Activated T-helper 2 cell treated with anti-CD3 and anti-CD28 coated beads, Interferon-gamma antibody, Interleukin-2, Interleukin-4, amounts not matched to agents 10 μg/mL and 5 μg/mL and 100 μg/mL, durations not matched to agents 14 hours and 24 hours and 36 hours (primary cell): ENCODE measurements around the gene DDX41. TPM values are rescaled to one million over a fixed set of nuclear protein-coding genes. Genes with fewer than 3 reads are reported as not detected.

Experiments used
- DNase-seq: peaks from one replicate; pipeline ENCODE4 v3.0.0; 2021; ENCODE audit warnings: low spot score
- H3K27ac Mint-ChIP-seq: one replicate; pipeline ENCODE4 v1.8.0; 2021; ENCODE audit warnings: mixed read lengths
- H3K27me3 Mint-ChIP-seq: one replicate; pipeline ENCODE4 v1.8.0; 2021; ENCODE audit warnings: low read depth, mixed read lengths
- H3K36me3 Mint-ChIP-seq: one replicate; pipeline ENCODE4 v1.8.0; 2021; ENCODE audit warnings: low read depth, mixed read lengths
- H3K4me1 Mint-ChIP-seq: one replicate; pipeline ENCODE4 v1.8.0; 2021; ENCODE audit warnings: low read depth, mixed read lengths
- H3K4me3 Mint-ChIP-seq: one replicate; pipeline ENCODE4 v1.8.0; 2021; ENCODE audit warnings: low read depth, mild to moderate bottlenecking, moderate library complexity, mixed read lengths
- H3K9me3 Mint-ChIP-seq: one replicate; pipeline ENCODE4 v1.8.0; 2021; ENCODE audit warnings: mixed read lengths
- intact Hi-C: fragments of 100-400 bp; cut with micrococcal nuclease; formaldehyde crosslinking; loops from one replicate; pipeline ENCODE4 v1.15.1; 2023
- total RNA-seq: library from RNA; stranded (reverse); gene quantifications from 2 replicates; pipeline ENCODE4 v1.2.3, GENCODE V29; 2022

DDX41 gene
- total RNA-seq, 1 donor from 2014 or later, result 144 TPM

- intact Hi-C loops, result no loop called here
- peaks cover 7% of the 10 kb centered on the region for H3K27me3 Mint-ChIP-seq
- H3K4me1 Mint-ChIP-seq, result peaks cover 40% of the 10 kb centered on the region
- DNase-seq, result no peak
- peaks cover under 1% of the 10 kb centered on the region for H3K36me3 Mint-ChIP-seq
- no peak overlapping the region for H3K27ac Mint-ChIP-seq
- H3K9me3 Mint-ChIP-seq, result no peaks in the 10 kb centered on the region
- no peak overlapping the region for H3K4me3 Mint-ChIP-seq
Measured at GRCh38 chr5:177477701-177478477, 38.9 kb downstream of the DDX41 start.

- H3K36me3 Mint-ChIP-seq, result no peaks in the 10 kb centered on the region
- H3K4me3 Mint-ChIP-seq, result peak overlapping the region; percentile 47
- H3K27me3 Mint-ChIP-seq, result peaks cover 7% of the 10 kb centered on the region
- H3K4me1 Mint-ChIP-seq, result peaks cover 40% of the 10 kb centered on the region
- intact Hi-C loops, result no loop called here
- peak overlapping the region; percentile 77 for H3K27ac Mint-ChIP-seq
- no peaks in the 10 kb centered on the region for H3K9me3 Mint-ChIP-seq
- DNase-seq, result no peak
Measured at GRCh38 chr5:177476531-177477233, 40.1 kb downstream of the DDX41 start.

- Mint-ChIP-seq H3K9me3 (no peaks in the 10 kb centered on the region), H3K27ac (peak overlapping the region; percentile 77), H3K27me3 (peaks cover 7% of the 10 kb centered on the region), H3K36me3 (no peaks in the 10 kb centered on the region), H3K4me1 (peaks cover 42% of the 10 kb centered on the region), H3K4me3 (peak overlapping the region; percentile 47)
- intact Hi-C loops, result no loop called here
- no peak for DNase-seq
Measured at GRCh38 chr5:177475563-177476427, 41.0 kb downstream of the DDX41 start.

- Mint-ChIP-seq H3K27me3 (peaks cover 7% of the 10 kb centered on the region), H3K4me3 (peak overlapping the region; percentile 86), H3K9me3 (no peaks in the 10 kb centered on the region), H3K27ac (no peak overlapping the region), H3K4me1 (peaks cover 41% of the 10 kb centered on the region), H3K36me3 (no peaks in the 10 kb centered on the region)
- intact Hi-C loops, result no loop called here
- DNase-seq, result no peak
Measured at GRCh38 chr5:177474846-177475562, 41.8 kb downstream of the DDX41 start.

- no peak for DNase-seq
- intact Hi-C loops, result no loop called here
- peaks cover 7% of the 10 kb centered on the region for H3K27me3 Mint-ChIP-seq
- H3K4me3 Mint-ChIP-seq, result peak overlapping the region; percentile 86
- no peaks in the 10 kb centered on the region for H3K36me3 Mint-ChIP-seq
- H3K27ac Mint-ChIP-seq, result peak overlapping the region; percentile 36
- peaks cover 31% of the 10 kb centered on the region for H3K4me1 Mint-ChIP-seq
- no peaks in the 10 kb centered on the region for H3K9me3 Mint-ChIP-seq
Measured at GRCh38 chr5:177474002-177474476, 42.7 kb downstream of the DDX41 start.

GRCh38 chr5:177473443-177474001 lies 43.2 kb downstream of the DDX41 start, which contains the start of gene DBN1:
TSS of gene DBN1 (minus strand) at chr5:177473634. CDS start at chr5:177473521, 113 bp downstream.
- Mint-ChIP-seq H3K27me3 (peaks cover 7% of the 10 kb centered on the region), H3K9me3 (no peaks in the 10 kb centered on the region), H3K36me3 (no peaks in the 10 kb centered on the region), H3K27ac (peak within 1 kb of the TSS; percentile 36), H3K4me3 (peak within 1 kb of the TSS; percentile 86), H3K4me1 (peaks cover 26% of the 10 kb centered on the region)
- intact Hi-C loops, result no loop called here
- DNase-seq, result no peak

- H3K9me3 Mint-ChIP-seq, result no peaks in the 10 kb centered on the region
- H3K27me3 Mint-ChIP-seq, result peaks cover 7% of the 10 kb centered on the region
- intact Hi-C loops, result loop anchor here (1.0 kb wide), 1 partner anchor 25 kb away; the partner anchor contains the start of gene PDLIM7
- no peak overlapping the region for H3K27ac Mint-ChIP-seq
- H3K36me3 Mint-ChIP-seq, result no peaks in the 10 kb centered on the region
- H3K4me1 Mint-ChIP-seq, result peaks cover 20% of the 10 kb centered on the region
- no peak for DNase-seq
- peak overlapping the region; percentile 62 for H3K4me3 Mint-ChIP-seq
Measured at GRCh38 chr5:177472460-177473442, 44.0 kb downstream of the DDX41 start.

- intact Hi-C loops, result loop anchor here (1.0 kb wide), 1 partner anchor 26 kb away; the partner anchor contains the start of gene PDLIM7
- no peak for DNase-seq
- no peak overlapping the region for H3K27ac Mint-ChIP-seq
- H3K36me3 Mint-ChIP-seq, result no peaks in the 10 kb centered on the region
- H3K4me3 Mint-ChIP-seq, result peak overlapping the region; percentile 62
- H3K4me1 Mint-ChIP-seq, result peaks cover 20% of the 10 kb centered on the region
- no peaks in the 10 kb centered on the region for H3K9me3 Mint-ChIP-seq
- H3K27me3 Mint-ChIP-seq, result peaks cover 7% of the 10 kb centered on the region
Measured at GRCh38 chr5:177471610-177472356, 45.0 kb downstream of the DDX41 start.

GRCh38 chr5:177470759-177471536 lies 45.8 kb downstream of the DDX41 start:
- no peaks in the 10 kb centered on the region for H3K9me3 Mint-ChIP-seq
- no peak overlapping the region for H3K4me3 Mint-ChIP-seq
- DNase-seq, result no peak
- intact Hi-C loops, result no loop called here
- peaks cover under 1% of the 10 kb centered on the region for H3K36me3 Mint-ChIP-seq
- peak overlapping the region; percentile 26 for H3K27ac Mint-ChIP-seq
- H3K27me3 Mint-ChIP-seq, result peaks cover 5% of the 10 kb centered on the region
- peaks cover 16% of the 10 kb centered on the region for H3K4me1 Mint-ChIP-seq
